NCI-H2196 (cell line): ENCODE data around the gene MZT2B.
"Not testable (repeated sequence)": the region's sequence is repeated elsewhere in the genome, so short reads cannot be mapped to it uniquely, and the experiment has no call there.

Source experiments
- DNase-seq: peaks from one replicate; lab custom pipeline; 2025; ENCODE audit not compliant: unreplicated experiment; lab: John Stamatoyannopoulos, UW

The MZT2B gene

GRCh38 chr2:130169896-130170295, 12.2 kb upstream of the MZT2B start:
- no peak for DNase-seq

- not testable (repeated sequence) for DNase-seq
Measured at GRCh38 chr2:130174866-130175265, 7.2 kb upstream of the MZT2B start.

GRCh38 chr2:130180404-130181324, 1.4 kb upstream of the MZT2B start:
- not testable (repeated sequence) for DNase-seq

GRCh38 chr2:130181325-130181879, 660 bp upstream of the MZT2B start, which contains the start of gene SMPD4:
TSS of gene SMPD4 (minus strand) at chr2:130181602. CDS start at chr2:130176592, 5,010 bp downstream.
- peak; percentile 98 for DNase-seq

- not testable (repeated sequence) for DNase-seq
Measured at GRCh38 chr2:130182826-130183511, 907 bp downstream of the MZT2B start.

GRCh38 chr2:130183512-130184373, 1.7 kb downstream of the MZT2B start:
- no peak for DNase-seq

- DNase-seq, result no peak
Measured at GRCh38 chr2:130185436-130185835, 3.4 kb downstream of the MZT2B start.

GRCh38 chr2:130185896-130186295, 3.8 kb downstream of the MZT2B start:
- no peak for DNase-seq

GRCh38 chr2:130186391-130186790, 4.3 kb downstream of the MZT2B start:
- no peak for DNase-seq

- no peak for DNase-seq
Measured at GRCh38 chr2:130187268-130187667, 5.2 kb downstream of the MZT2B start.

- DNase-seq, result not testable (repeated sequence)
Measured at GRCh38 chr2:130187859-130188792, 6.1 kb downstream of the MZT2B start.

- DNase-seq, result not testable (repeated sequence)
Measured at GRCh38 chr2:130188958-130189357, 6.9 kb downstream of the MZT2B start.

GRCh38 chr2:130190237-130190636, 8.2 kb downstream of the MZT2B start:
- DNase-seq, result no peak

GRCh38 chr2:130191319-130191718, 9.3 kb downstream of the MZT2B start:
- not testable (repeated sequence) for DNase-seq

GRCh38 chr2:130192451-130192850, 10.4 kb downstream of the MZT2B start:
- not testable (repeated sequence) for DNase-seq

- not testable (repeated sequence) for DNase-seq
Measured at GRCh38 chr2:130193824-130194223, 11.8 kb downstream of the MZT2B start.

GRCh38 chr2:130195089-130195635, 13.1 kb downstream of the MZT2B start:
- DNase-seq, result not testable (repeated sequence)

- not testable (repeated sequence) for DNase-seq
Measured at GRCh38 chr2:130196052-130196451, 14.0 kb downstream of the MZT2B start.

- no peak for DNase-seq
Measured at GRCh38 chr2:130198343-130198742, 16.3 kb downstream of the MZT2B start, which contains the start of gene TUBA3E. TSS of gene TUBA3E (minus strand) at chr2:130198439. CDS start at chr2:130198360, 79 bp downstream.
